ENCODE data around the gene SLC39A12. TPM values are rescaled to one million over a fixed set of nuclear protein-coding genes. Genes with fewer than 3 reads are reported as not detected.
A peak's percentile ranks its signal among the peaks of the same experiment; 100 is the strongest.

Gene SLC39A12
- total RNA-seq, 6 experiments from 2014 or later: not detected

GRCh38 chr10:17954861-17955260 lies 3.1 kb downstream of the SLC39A12 start:
- DNase-seq: peak; percentile 5
- no peak overlapping the region for H3K27ac Mint-ChIP-seq
- 0 out of 2 replicates have a peak, but pooled peaks cover 6% of the 10 kb centered on the region for H3K36me3 Mint-ChIP-seq (ENCODE audit: low read depth)
- TF ChIP-seq, protein P1, sequence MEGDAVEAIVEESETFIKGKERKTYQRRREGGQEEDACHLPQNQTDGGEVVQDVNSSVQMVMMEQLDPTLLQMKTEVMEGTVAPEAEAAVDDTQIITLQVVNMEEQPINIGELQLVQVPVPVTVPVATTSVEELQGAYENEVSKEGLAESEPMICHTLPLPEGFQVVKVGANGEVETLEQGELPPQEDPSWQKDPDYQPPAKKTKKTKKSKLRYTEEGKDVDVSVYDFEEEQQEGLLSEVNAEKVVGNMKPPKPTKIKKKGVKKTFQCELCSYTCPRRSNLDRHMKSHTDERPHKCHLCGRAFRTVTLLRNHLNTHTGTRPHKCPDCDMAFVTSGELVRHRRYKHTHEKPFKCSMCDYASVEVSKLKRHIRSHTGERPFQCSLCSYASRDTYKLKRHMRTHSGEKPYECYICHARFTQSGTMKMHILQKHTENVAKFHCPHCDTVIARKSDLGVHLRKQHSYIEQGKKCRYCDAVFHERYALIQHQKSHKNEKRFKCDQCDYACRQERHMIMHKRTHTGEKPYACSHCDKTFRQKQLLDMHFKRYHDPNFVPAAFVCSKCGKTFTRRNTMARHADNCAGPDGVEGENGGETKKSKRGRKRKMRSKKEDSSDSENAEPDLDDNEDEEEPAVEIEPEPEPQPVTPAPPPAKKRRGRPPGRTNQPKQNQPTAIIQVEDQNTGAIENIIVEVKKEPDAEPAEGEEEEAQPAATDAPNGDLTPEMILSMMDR (IDR thresholded peaks at IDR 0.05): no peak
- peaks cover 9% of the 10 kb centered on the region for H3K4me1 Mint-ChIP-seq (ENCODE audit: low read depth)
- no peak overlapping the region for H3K4me3 Mint-ChIP-seq
- peaks cover 6% of the 10 kb centered on the region; the same call in 1 of the 2 replicates for H3K9me3 Mint-ChIP-seq
- peaks cover 14% of the 10 kb centered on the region for H3K27me3 Mint-ChIP-seq (ENCODE audit: insufficient read depth)

- no peak for DNase-seq
- TF ChIP-seq, protein P1 (IDR thresholded peaks at IDR 0.05): no peak
- H3K4me1 Mint-ChIP-seq (ENCODE audit: low read depth): peaks cover 9% of the 10 kb centered on the region; the same call in 1 of the 2 replicates
- peaks cover 15% of the 10 kb centered on the region for H3K27me3 Mint-ChIP-seq (ENCODE audit: insufficient read depth)
- no peaks in the 10 kb centered on the region for H3K9me3 Mint-ChIP-seq
- H3K27ac Mint-ChIP-seq: no peak overlapping the region
- H3K4me3 Mint-ChIP-seq: no peak overlapping the region
- no peaks in the 10 kb centered on the region for H3K36me3 Mint-ChIP-seq (ENCODE audit: low read depth)
Measured at GRCh38 chr10:17958049-17958448, 6.3 kb downstream of the SLC39A12 start.

- DNase-seq: no peak
- Mint-ChIP-seq H3K4me3 (no peak overlapping the region), H3K27ac (no peak overlapping the region), H3K36me3 (ENCODE audit: low read depth) (no peaks in the 10 kb centered on the region), H3K4me1 (ENCODE audit: low read depth) (peaks cover 9% of the 10 kb centered on the region; the same call in 1 of the 2 replicates), H3K27me3 (ENCODE audit: insufficient read depth) (peaks cover 19% of the 10 kb centered on the region), H3K9me3 (no peaks in the 10 kb centered on the region)
- TF ChIP-seq, protein P1 (IDR thresholded peaks at IDR 0.05): no peak
Measured at GRCh38 chr10:17959870-17960269, 8.2 kb downstream of the SLC39A12 start.

- TF ChIP-seq, protein P1 (IDR thresholded peaks at IDR 0.05): no peak
- Mint-ChIP-seq H3K4me3 (peak overlapping the region; percentile 6), H3K36me3 (ENCODE audit: low read depth) (no peaks in the 10 kb centered on the region), H3K4me1 (ENCODE audit: low read depth) (peaks cover 9% of the 10 kb centered on the region; the same call in 1 of the 2 replicates), H3K27me3 (ENCODE audit: insufficient read depth) (peaks cover 12% of the 10 kb centered on the region), H3K27ac (no peak overlapping the region), H3K9me3 (no peaks in the 10 kb centered on the region)
- DNase-seq: peak; percentile 12
Measured at GRCh38 chr10:17961551-17962422, 10.1 kb downstream of the SLC39A12 start.

- H3K36me3 Mint-ChIP-seq (ENCODE audit: low read depth): no peaks in the 10 kb centered on the region
- peaks cover 9% of the 10 kb centered on the region; the same call in 1 of the 2 replicates for H3K4me1 Mint-ChIP-seq (ENCODE audit: low read depth)
- peaks cover 6% of the 10 kb centered on the region for H3K27me3 Mint-ChIP-seq (ENCODE audit: insufficient read depth)
- H3K27ac Mint-ChIP-seq: no peak overlapping the region
- TF ChIP-seq, protein P1 (IDR thresholded peaks at IDR 0.05): no peak
- no peaks in the 10 kb centered on the region for H3K9me3 Mint-ChIP-seq
- H3K4me3 Mint-ChIP-seq: no peak overlapping the region
- no peak for DNase-seq
Measured at GRCh38 chr10:17963431-17963830, 11.7 kb downstream of the SLC39A12 start.
